COLO829 (cell line): ENCODE measurements around the gene GNAT2.
A peak's percentile ranks its signal among the peaks of the same experiment; 100 is the strongest.
"Not testable (repeated sequence)": the region's sequence is repeated elsewhere in the genome, so short reads cannot be mapped to it uniquely, and the experiment has no call there.

Experiments used
- DNase-seq: peaks from one replicate; pipeline ENCODE4 v3.0.0; 2012; ENCODE audit warnings: low spot score

Gene GNAT2

DNA sequence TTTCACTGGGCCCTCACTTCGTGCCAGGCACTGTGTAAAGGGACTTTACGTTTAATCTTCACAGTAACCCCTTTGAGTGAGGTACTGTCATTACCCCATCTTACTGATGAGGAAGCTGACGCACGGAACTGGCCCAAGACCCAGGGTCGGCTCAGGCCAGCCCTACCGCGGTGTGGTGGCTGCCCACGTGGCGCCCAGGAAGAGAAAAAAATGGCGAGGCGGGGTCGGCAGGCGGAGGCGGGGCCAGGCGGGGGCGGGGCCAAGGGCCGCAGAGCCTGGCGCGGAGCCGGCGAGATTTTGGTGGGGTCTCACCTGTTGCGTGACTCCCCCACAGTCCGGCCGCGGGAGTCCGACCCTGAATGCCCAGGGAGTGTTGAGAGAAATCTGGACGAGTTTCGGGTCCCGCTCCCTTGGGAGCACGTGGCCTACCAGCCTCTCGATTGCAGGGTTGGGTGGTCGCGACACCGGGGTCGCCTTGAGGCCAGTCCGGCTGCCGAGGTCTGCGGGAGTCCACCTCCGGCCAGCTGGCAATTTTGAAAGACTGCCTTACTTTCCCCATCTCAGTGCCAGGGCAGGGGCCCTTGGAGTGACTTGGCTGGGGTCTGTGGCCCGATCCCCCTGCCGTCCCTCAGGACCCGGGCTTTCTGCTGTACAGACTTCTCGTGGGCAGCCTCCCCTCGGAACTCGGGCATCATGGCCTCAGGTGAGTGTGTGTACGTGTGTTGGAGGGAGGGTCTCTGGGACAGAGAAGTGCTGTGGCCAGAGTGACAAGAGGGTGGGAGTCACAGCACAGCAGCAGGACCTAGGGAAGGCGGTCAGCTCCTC is at the start of gene GNAT2, which contains the start of gene AMPD2:
TSS of gene GNAT2 (minus strand) at position 41 of the 825 bp plus-strand sequence. CDS start 6,746 bp downstream, outside the sequence.
TSS of gene AMPD2 (plus strand) at position 262 of the 825 bp plus-strand sequence. CDS start 1,339 bp downstream, outside the sequence.
- DNase-seq = peak; percentile 68

DNA sequence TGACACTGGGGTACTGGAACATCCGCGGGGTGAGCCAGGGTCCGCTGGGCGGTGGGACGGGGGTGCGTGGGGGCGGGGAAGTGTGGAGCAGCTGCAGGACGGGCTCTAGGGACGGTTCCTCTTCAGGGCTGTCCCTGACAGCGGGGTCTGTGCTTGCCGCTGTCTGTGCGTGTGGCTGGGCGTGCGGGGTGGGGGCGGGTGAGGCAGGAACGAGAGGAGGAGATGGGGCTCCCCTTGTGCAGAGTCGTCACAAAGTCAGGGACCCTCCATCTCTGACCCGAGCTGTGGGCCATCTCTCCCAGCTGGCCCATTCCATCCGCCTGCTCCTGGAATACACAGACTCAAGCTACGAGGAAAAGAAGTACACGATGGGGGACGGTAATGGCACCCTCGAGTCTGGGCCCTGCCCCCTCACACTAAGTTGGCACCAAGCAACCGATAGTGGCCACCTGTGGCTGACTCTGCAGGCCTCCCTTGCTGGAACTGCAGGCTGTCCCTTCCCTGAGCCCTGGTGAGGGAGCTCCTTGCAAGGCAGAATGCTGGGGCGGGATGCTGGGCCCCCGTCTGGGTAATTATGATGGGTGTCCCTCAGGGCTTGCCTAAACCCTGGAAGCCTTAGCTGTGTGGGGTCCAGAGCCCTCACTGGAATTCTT is 48.8 kb upstream of the GNAT2 start:
- DNase-seq = no peak

DNA sequence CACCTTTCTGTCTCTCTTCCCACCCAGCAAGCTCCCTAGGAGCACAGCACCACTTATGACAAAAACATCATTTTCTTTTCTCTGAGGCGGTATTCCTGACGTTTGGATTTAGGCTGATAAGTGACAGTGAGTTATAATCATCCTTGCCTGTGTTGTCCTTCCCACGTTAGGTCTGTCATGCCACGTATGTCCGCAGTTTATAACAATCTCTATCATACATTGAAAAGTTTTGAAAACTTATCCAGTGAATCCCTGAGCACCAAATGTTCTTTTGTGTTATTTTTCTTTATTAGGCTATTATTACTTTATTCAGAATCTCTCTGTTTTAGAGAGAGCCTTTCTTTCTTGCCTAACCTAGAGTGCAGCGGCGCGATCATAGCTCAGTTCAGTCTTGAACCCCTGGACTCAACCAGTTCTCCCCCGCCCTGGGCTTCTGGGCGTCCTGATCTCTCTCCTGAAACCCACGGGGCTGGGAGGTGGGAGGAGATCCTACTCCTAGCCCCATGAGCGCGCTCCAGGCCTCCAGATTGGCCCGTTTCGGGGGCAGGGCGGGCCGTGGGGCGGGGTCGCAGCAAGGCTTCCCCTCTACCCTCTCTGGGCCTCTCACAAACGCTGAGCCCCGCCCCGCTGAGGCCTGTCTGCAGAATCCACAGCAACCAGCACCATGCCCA is 48.2 kb upstream of the GNAT2 start, which contains the start of gene GSTM2:
TSS of gene GSTM2 (plus strand) at position 606 of the 671 bp plus-strand sequence. CDS start at position 665, 59 bp downstream.
- peak; percentile 31 for DNase-seq

DNA sequence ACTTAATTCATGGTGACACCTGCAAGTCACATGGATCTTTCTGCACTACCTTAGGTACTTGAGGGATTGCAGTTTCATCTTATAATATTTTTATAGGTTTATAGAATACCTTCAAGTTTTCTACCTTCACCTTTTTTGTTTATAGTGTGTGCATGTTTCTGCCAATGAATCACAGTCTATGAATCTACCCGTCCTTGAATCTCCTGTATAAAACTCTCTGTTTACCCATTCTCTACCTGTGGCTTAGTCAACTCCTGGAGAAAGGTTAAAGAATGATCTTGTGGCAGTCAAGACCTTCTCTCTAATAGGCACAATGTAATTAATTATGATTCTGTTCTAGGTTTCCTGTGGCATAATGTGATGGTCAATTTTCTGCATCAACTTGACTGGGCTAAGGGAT is 45.3 kb upstream of the GNAT2 start:
- DNase-seq = no peak

DNA sequence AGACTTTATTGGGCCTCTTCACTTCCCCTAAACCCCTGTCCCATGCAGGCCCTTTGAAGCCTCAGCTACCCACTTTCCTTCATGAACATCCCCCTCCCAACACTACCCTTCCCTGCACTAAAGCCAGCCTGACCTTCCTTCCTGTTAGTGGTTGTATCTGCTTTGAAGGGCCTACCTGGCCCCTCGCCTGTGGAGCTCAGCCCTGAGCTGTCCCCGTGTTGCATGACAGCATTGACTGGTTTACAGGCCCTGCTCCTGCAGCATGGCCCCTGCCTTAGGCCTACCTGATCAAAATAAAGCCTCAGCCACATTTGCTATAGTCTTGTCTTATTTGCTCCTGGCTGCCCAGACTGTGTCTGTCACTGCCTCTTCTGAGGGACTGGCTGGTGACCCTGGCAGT is 42.0 kb upstream of the GNAT2 start:
- DNase-seq = no peak

DNA sequence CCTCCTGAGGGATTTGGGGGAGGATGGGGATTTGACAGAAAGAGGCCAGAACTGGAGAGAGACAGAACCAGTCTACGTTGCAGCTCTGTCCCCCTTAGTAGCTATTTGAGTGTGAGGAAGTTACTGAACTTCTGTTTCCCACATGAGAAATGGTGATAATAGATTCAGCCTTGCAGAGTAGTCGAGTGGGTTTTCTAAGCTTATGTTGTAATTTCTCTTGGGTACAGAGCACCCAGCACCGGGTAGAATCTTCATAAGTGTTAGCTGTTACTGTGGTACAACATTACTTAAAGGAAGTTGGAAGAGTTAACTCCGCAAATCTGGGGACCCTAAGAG is 41.2 kb upstream of the GNAT2 start:
- DNase-seq = not testable (repeated sequence)

DNA sequence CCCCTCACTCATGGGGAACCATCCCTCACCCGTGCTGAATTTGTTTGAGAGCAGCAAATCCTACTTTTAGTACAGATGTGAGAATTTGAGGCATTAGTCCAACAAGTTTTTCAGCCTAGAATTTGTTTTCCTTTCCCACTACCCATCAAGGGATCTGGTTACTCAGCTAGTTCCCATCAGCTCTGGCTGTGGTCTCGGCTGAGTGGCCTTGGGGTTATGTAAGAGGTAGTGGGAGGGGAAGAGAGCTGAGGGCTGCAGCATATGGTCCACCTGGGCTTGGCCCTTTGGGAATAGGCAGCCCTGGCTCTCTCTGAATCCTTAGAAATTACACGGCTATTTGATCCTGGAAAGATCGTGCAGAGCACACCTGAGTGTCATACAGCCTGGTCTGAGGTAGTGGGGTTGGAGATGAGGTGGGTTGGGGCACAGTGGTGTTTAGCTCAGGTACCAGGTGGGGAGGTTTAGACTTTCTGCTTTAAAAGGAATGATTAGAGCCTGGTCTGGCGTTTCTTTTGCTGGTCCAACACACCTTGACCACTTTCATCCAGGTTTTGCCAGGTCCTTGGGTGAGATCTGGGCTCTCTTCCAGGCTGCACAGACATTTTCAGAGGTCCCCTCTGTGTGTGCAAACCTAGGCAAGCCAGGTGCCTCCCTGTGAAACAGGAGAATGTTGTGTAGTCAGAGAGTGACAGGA is 40.7 kb upstream of the GNAT2 start:
- DNase-seq = no peak

DNA sequence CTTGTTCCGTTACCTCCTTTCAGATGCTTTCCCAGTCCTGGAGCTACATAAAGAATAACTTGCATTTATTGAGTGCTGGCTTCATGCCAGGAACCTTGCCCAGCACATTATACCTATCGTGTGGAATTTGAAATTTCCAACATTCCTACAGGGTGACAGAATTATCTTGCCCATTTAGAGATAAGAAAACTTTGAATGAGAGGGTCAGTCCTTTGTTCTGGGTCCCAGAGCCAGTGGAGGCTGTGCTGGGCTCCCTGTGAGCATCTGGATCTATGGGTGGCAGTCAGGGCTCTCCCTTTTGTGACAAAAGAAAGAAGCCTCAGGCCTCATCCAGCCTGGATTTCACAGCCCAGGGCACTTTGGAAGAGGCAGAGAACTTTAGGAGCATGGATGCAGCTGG is 39.7 kb upstream of the GNAT2 start:
- DNase-seq = no peak

DNA sequence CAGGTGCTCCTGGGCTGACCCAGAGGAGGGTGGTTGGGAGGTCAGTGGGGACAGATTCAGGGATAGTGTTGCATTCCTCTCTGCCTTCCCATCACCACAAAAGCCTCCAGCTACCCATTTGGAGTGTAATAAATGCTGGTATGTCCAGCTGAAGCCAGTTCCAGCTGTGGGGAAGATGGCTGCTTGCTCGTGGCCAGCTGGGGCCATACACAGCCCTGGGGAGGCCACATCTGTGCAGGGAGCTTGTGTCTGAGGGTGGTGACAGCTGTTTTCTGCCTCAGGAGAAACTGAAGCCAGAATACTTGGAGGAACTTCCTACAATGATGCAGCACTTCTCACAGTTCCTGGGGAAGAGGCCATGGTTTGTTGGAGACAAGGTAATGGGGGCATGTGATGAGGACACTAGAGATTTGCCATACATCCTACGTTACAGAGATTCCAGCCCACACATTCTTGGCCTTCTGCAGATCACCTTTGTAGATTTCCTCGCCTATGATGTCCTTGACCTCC is 39.2 kb upstream of the GNAT2 start:
- no peak for DNase-seq

DNA sequence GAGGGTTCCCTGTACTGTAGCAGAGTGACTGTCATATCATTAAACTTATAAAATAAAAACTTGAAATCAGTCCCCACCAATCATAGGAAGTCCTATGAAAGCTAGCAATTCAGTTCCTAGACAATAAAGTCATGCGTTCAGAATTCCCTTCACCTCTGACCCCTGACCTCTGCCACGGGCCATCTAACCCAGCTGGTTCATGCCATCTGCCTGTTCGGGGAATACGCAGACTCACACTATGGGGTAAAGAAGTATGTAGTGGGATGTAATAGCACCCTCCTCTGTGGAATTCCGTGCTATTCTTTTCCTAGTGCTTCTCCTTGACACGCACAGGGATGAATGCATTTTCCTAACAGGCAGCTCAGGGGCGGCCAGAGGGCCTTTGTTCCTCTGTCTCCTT is 38.6 kb upstream of the GNAT2 start:
- DNase-seq = no peak

DNA sequence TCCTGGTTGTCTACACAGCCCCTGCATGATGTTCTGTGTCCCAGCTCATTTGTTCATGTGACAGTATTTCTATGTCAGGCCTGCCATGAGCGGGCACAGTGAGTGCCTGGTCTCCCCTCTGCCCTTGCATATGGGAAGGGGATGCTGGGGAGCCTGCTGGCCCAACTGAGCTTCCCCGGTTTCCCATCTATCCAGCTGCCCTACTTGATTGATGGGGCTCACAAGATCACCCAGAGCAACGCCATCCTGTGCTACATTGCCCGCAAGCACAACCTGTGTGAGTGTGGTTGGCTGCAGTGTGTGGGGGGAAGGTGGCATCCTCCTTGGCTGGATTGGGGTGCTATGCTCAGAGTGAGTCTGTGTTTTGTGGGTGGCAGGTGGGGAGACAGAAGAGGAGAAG is 38.0 kb upstream of the GNAT2 start:
- no peak for DNase-seq

DNA sequence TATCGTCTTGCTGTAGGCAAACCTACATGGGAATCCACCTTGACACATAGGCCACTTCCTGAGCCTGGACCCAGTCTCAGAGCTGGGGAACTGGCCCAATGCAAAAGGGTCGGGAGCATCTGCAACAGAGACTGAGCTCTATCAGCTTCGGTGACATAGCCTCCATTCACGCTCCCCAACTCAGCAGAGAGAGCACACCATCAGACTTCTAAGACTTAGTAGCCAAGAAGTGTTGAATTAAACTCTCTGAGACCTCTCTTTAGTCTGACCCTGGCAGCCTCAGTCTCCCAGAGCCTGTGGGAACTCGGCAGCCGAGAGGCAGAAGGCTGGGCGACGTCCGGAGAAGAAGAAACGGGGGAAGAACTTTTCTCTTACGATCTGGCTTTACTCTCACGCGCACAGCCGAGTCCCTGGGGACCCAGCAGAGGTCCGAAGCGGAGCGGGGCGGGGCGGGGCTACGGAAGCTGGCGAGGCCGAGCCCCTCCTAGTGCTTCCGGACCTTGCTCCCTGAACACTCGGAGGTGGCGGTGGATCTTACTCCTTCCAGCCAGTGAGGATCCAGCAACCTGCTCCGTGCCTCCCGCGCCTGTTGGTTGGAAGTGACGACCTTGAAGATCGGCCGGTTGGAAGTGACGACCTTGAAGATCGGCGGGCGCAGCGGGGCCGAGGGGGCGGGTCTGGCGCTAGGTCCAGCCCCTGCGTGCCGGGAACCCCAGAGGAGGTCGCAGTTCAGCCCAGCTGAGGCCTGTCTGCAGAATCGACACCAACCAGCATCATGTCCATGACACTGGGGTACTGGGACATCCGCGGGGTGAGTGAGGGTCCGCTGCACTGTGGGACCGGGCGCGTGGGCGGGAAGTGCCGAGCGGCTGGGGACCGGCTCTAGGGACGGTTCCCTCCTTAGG is 36.5 kb upstream of the GNAT2 start, which contains the start of gene GSTM4:
TSS of gene GSTM4 (plus strand) at position 485 of the 905 bp plus-strand sequence. CDS start at position 776, 291 bp downstream.
- DNase-seq = peak; percentile 68

DNA sequence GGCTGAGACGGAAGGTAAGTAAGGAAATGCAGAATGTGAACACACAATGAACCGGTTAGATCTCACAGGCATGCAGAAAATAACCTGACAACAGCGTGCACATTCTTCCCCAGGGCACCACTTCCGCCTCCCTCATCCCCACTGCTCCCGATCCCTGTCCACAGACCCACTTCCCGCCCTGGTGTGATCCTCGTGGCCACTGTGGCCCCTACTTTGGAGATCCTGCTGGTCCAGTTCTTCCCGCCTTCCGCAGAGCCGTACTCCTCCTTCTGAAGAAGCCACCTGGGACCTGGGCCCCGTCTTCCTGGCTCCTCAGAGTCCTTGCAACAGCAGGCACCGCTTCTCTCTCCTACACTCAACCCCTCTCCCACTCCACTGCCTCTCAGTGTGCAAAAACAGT is 35.1 kb upstream of the GNAT2 start:
- no peak for DNase-seq

DNA sequence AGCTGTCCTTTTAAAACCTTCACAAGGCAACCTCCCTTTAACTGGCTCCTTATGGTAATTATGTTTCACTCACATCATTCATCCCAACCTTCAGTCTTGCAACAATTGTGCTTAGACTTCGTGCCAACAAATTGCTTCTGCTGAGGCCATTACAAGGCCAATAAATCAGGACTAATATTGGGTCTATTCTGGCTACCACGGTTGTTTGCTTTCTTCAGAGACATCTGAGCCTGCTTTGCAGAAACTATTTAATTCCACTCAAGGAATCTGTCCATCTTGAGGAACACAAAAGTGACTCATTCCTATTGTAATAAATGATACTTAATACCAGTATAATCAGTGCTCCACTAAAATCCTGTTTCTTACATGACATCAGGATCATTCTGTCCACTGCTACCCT is 33.9 kb upstream of the GNAT2 start:
- DNase-seq = no peak

DNA sequence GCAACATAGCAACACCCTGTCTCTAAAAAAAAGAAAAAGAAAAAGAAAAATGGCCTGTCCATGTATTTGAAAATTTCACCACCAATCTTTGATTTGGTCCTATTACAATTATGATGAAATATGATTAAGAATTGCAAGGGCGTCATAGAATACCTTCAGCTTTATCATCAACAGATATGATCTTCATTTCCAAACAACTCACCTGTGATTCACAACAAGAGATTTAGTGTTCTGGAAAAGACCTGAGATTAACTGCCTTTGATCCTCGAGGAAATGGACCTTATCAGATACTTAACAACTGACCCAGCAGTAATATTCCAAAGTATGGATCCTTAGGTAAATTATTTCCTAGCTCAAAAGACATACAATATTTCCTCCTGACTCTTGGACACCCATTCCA is 33.0 kb upstream of the GNAT2 start:
- DNase-seq = no peak

DNA sequence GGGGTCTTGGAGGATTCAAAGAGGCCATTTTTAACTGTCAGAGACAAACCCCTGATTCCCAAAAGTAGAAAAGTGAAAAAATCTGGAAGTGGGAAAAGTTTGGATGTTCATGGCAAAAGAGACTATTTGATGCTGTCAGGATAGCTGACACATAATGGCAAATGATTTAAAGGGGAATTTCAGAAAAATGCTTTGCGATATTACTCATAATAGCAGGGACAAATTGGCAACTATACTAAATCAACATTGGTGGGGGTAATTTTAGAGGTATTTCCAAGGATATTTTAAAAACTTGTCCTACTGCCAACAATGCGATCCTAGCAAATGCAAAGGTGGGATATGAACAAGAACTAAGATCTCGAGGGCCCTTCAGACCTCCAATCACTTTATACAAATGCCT is 31.2 kb upstream of the GNAT2 start:
- no peak for DNase-seq

DNA sequence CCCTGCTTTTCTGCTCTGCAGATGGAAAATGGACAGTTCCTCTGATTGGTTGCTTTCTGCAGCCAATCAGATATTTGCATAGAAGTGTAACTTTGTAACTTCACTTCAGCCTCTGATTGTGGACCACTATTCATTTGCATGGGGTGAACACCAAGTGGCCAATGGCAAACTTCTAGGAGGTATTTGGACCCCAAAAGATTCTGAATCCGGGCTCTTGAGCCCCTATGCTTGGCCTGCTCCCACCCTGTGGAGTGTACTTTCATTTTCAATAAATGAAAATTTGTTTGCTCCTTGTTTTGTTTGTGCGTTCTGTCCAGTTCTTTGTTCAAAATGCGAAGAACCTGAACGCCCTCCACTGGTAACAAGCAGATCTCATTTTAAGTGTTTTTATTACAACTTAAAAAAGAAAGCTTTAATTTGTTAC is 30.1 kb upstream of the GNAT2 start:
- no peak for DNase-seq

DNA sequence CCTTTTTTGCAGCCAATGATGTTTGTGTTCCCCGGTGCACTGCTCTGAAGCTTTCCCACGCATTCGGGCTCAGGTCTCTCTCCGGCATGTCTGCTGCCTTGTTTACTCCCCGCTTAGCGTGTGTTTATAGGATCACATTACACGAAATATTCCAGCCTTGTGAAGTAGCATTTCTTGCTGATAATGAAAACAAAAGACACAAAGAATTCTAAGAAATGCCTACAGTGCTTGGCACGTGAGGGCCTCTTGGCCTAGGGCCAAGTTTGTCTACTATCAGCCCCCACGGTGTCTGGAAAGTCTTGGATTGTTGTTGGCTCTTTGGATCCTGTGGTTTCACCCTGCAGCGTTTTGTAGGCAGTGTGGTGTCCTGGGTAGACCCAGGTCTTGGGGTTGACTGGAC is 25.3 kb upstream of the GNAT2 start:
- DNase-seq = peak; percentile 38

DNA sequence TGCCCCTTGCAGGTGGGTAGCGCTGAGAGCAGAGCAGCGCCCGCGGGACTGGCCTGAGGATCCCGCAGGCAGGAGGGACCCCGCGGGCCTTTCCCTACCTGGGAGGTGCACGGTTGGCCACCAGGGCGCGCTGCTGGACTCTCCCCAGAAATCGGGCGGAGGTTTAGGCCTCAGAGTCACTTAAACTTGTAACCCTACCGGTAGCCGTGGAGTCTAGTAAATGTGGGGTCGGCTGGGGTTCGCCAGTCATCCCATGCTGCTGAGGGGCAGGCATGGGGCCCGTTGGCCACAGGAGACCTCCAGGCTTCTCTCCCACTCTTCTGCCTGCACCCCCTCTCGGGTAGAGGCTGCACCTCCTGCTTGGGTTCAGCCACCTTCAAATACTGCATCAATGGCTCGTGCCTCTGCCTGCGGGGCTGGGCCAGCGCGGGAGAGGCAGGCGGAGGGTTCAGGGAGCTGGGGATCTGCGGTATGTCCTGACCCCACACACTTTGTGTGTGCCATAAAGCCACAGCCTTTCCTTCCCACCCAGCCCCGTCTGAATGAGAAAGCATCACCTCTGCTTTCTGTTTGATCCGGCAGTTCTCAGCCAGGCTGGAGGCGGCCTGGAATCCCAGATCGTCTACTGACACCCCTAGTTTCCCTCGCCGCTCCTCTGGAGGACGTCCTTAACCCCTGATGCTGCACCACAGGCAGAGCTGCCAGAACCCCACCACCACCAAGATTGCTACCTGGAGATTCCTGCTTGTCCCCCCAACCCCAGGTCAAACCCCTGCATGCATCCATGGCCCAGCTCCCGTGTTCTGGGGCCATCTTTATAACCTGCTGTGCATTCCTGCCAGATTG is 24.2 kb upstream of the GNAT2 start:
- DNase-seq = no peak

DNA sequence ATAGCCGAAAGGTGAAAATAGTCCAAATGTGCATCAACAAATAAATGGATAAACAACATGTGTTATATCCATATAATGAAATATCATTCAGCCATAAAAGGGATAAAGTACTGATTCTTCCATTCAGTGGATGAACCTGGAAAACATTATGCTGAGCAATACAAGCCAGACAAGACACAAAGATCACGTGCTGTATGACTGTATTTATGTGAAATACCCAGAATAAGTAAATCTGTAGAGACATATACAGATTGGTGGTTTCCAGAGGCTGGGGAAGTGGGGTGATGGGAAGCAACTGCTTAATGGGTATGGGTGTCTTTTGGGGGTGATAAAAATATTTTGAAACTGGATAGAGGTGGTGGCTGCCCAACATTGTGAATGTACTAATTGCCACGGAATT is 23.2 kb upstream of the GNAT2 start:
- no peak for DNase-seq
